Motor neuron (in vitro differentiated cells): ENCODE data around the gene HOXB4. TPM values are rescaled to one million over a fixed set of nuclear protein-coding genes. Genes with fewer than 3 reads are reported as not detected.

Experiments used
- ATAC-seq, 8 experiments: fragments of 200-7000 bp; cut with Tn5 transposase; replicated peaks in 6 of 8; 2 replicates each; pipeline ENCODE4 v1.8.0; 2021; ENCODE audit warnings: mild to moderate bottlenecking in 8 of 8, moderate library complexity in 8 of 8
- H3K27ac ChIP-seq, 2 donors: fragments of 250-450 bp; sonication (Bioruptor Pico); 2 replicates each; pipeline ENCODE4 v1.9.0; 2021; ENCODE audit warnings: antibody characterized with exemption in 2 of 2, mild to moderate bottlenecking in 2 of 2, moderate library complexity in 1 of 2
- H3K4me1 ChIP-seq, 2 donors: fragments of 250-450 bp; sonication (Bioruptor Pico); replicated peaks in 1 of 2; 2 replicates each; pipeline ENCODE4 v1.6.1; 2021; ENCODE audit warnings: antibody characterized with exemption in 2 of 2, mild to moderate bottlenecking in 2 of 2, moderate library complexity in 1 of 2
- H3K4me3 ChIP-seq, 5 donors: fragments of 250-450 bp; sonication (Bioruptor Pico); 2 replicates each; pipeline ENCODE4 v1.9.0; 2021; ENCODE audit warnings: antibody characterized with exemption in 5 of 5, mild to moderate bottlenecking in 5 of 5, moderate library complexity in 4 of 5
- WGBS, 10 experiments: fragments of 450-650 bp; shearing (Covaris generic); methylation state at CpG; one replicate each; pipeline ENCODE4 v1.0.0; 2022; 5-methylcytosine and 5-hydroxymethylcytosine counted together
- in situ Hi-C, 9 experiments: fragments of 400-800 bp; cut with MboI; loops; one replicate each; pipeline ENCODE4 v1.15.0; 2021; ENCODE audit warnings: low sequenced_read_pairs in 9 of 9, low pct_unique_long_range_greater_than_20kb in 2 of 9; ENCODE audit not compliant: unreplicated experiment in 9 of 9
- total RNA-seq, 8 experiments: library from RNA; unstranded; fragments of 300-600 nt; gene quantifications; 2 replicates each; pipeline versions ENCODE4 v1.2.3 to v1.2.4, GENCODE V29; 2022

Gene HOXB4
- total RNA-seq, 8 experiments from 2014 or later = 8.8 to 32.0 (median 14.1) TPM

- Histone ChIP-seq H3K27ac (peak overlapping the region in 1 of 2 donors; percentile 68), H3K4me1 (peaks cover 57 to 87% of the 10 kb centered on the region in 2 donors), H3K4me3 (peak overlapping the region; percentile 7 to 87 (median 40))
- in situ Hi-C loops = no loop called here
- ATAC-seq = peak in 6 of 8 experiments; percentile 13 to 53 (median 25)
- 0 to 57% (median 25%) methylated on average over 1 to 8 of the region's 21 CpGs; no CpG with 5 or more reads in 2 of the 10 experiments for WGBS, 10 experiments
Observed at GRCh38 chr17:48603959-48604769, 26.0 kb upstream of the HOXB4 start.

- peak overlapping the region; percentile 11 to 87 (median 40) for H3K4me3 ChIP-seq
- H3K4me1 ChIP-seq = peaks cover 58 to 76% of the 10 kb centered on the region in 2 donors
- in situ Hi-C loops = no loop called here
- WGBS, 10 experiments = 7 to 80% (median 23%) methylated on average over 3 to 12 of the region's 35 CpGs; no CpG with 5 or more reads in 3 of the 10 experiments
- H3K27ac ChIP-seq = peak overlapping the region in 1 of 2 donors; percentile 68
- peak in 4 of 8 experiments; percentile 1 to 6 (median 4) for ATAC-seq
Observed at GRCh38 chr17:48601539-48602425, 23.6 kb upstream of the HOXB4 start.

- peak overlapping the region in 1 of 2 donors; percentile 68 for H3K27ac ChIP-seq
- 40 to 88% (median 83%) methylated on average over 2 to 4 of the region's 4 CpGs; no CpG with 5 or more reads in 7 of the 10 experiments for WGBS, 10 experiments
- peaks cover 58 to 72% of the 10 kb centered on the region in 2 donors for H3K4me1 ChIP-seq
- peak overlapping the region; percentile 7 to 87 (median 40) for H3K4me3 ChIP-seq
- in situ Hi-C loops = no loop called here
- ATAC-seq = no peak
Observed at GRCh38 chr17:48601207-48601538, 23.0 kb upstream of the HOXB4 start.

- Histone ChIP-seq H3K4me3 (peak overlapping the region in 4 of 5 donors; percentile 13 to 87 (median 61)), H3K27ac (peak overlapping the region in 1 of 2 donors; percentile 68), H3K4me1 (peaks cover 63 to 65% of the 10 kb centered on the region in 2 donors)
- in situ Hi-C loops = no loop called here
- WGBS, 10 experiments = 19 to 83% (median 44%) methylated on average over 1 to 10 of the region's 17 CpGs; no CpG with 5 or more reads in 3 of the 10 experiments
- no peak for ATAC-seq
Observed at GRCh38 chr17:48600244-48601098, 22.3 kb upstream of the HOXB4 start.

- H3K27ac ChIP-seq = peak overlapping the region in 1 of 2 donors; percentile 94
- 53 to 85% (median 66%) methylated on average over 2 to 5 of the region's 5 CpGs; no CpG with 5 or more reads in 2 of the 10 experiments for WGBS, 10 experiments
- peaks cover 56 to 72% of the 10 kb centered on the region in 2 donors for H3K4me1 ChIP-seq
- ATAC-seq = no peak
- in situ Hi-C loops = loop anchor here in 2 of 9 experiments (10.0 kb wide), 1 partner anchor 265 kb away; no protein-coding TSS in a partner anchor
- H3K4me3 ChIP-seq = peak overlapping the region in 4 of 5 donors; percentile 82 to 91 (median 85)
Observed at GRCh38 chr17:48599354-48599753, 21.2 kb upstream of the HOXB4 start.

- peak overlapping the region; percentile 83 to 94 for H3K27ac ChIP-seq
- no peak for ATAC-seq
- peak overlapping the region; percentile 62 to 91 (median 83) for H3K4me3 ChIP-seq
- WGBS, 10 experiments = 8 to 75% (median 27%) methylated on average over 1 to 5 of the region's 7 CpGs; no CpG with 5 or more reads in 2 of the 10 experiments
- in situ Hi-C loops = loop anchor here in 2 of 9 experiments (10.0 kb wide), 1 partner anchor 264 kb away; no protein-coding TSS in a partner anchor
- peaks cover 49 to 70% of the 10 kb centered on the region in 2 donors for H3K4me1 ChIP-seq
Observed at GRCh38 chr17:48598736-48599135, 20.6 kb upstream of the HOXB4 start.

GRCh38 chr17:48597778-48598631 lies 19.9 kb upstream of the HOXB4 start:
- peak; percentile 32 to 54 (median 45) for ATAC-seq

GRCh38 chr17:48597528-48597777 lies 19.3 kb upstream of the HOXB4 start:
- peak overlapping the region; percentile 62 to 91 (median 83) for H3K4me3 ChIP-seq
- in situ Hi-C loops = loop anchor here in 2 of 9 experiments (10.0 kb wide), 1 partner anchor 263 kb away; no protein-coding TSS in a partner anchor
- WGBS, 10 experiments = 0% methylated on average over 4 of the region's 16 CpGs; no CpG with 5 or more reads in 9 of the 10 experiments
- peaks cover 38 to 62% of the 10 kb centered on the region in 2 donors for H3K4me1 ChIP-seq
- H3K27ac ChIP-seq = peak overlapping the region; percentile 83 to 94
- peak in 1 of 8 experiments; percentile 0 for ATAC-seq

More at GRCh38 chr17:48597778-48598631, 19.9 kb upstream of the HOXB4 start:
- peak overlapping the region; percentile 62 to 91 (median 83) for H3K4me3 ChIP-seq
- in situ Hi-C loops = loop anchor here in 2 of 9 experiments (10.0 kb wide), 1 partner anchor 263 kb away; no protein-coding TSS in a partner anchor
- peaks cover 42 to 65% of the 10 kb centered on the region in 2 donors for H3K4me1 ChIP-seq
- WGBS, 10 experiments = 0 to 15% (median 0%) methylated on average over 1 to 14 of the region's 68 CpGs; no CpG with 5 or more reads in 1 of the 10 experiments
- H3K27ac ChIP-seq = peak overlapping the region; percentile 83 to 94

- Histone ChIP-seq H3K4me3 (peak overlapping the region; percentile 62 to 91 (median 83)), H3K4me1 (peaks cover 33 to 57% of the 10 kb centered on the region in 2 donors)
Observed at GRCh38 chr17:48596735-48597527, 18.8 kb upstream of the HOXB4 start.

GRCh38 chr17:48596000-48596734 lies 18.0 kb upstream of the HOXB4 start:
- ATAC-seq = peak in 5 of 8 experiments; percentile 0 to 37 (median 19)
- H3K4me1 ChIP-seq = peaks cover 25 to 51% of the 10 kb centered on the region in 2 donors
- peak overlapping the region; percentile 62 to 91 (median 83) for H3K4me3 ChIP-seq
- in situ Hi-C loops = loop anchor here in 2 of 9 experiments (10.0 kb wide), 1 partner anchor 261 kb away; no protein-coding TSS in a partner anchor
- H3K27ac ChIP-seq = peak overlapping the region; percentile 83 to 94
- 0 to 93% (median 1%) methylated on average over 2 to 18 of the region's 54 CpGs; no CpG with 5 or more reads in 5 of the 10 experiments for WGBS, 10 experiments

More at GRCh38 chr17:48596735-48597527, 18.8 kb upstream of the HOXB4 start:
- WGBS, 10 experiments = 0 to 70% (median 7%) methylated on average over 2 to 5 of the region's 26 CpGs; no CpG with 5 or more reads in 5 of the 10 experiments
- in situ Hi-C loops = loop anchor here in 2 of 9 experiments (10.0 kb wide), 1 partner anchor 262 kb away; no protein-coding TSS in a partner anchor
- H3K27ac ChIP-seq = peak overlapping the region; percentile 83 to 94
- peak in 5 of 8 experiments; percentile 13 to 57 (median 49) for ATAC-seq
